GM04503 (cell line): Measurements from ENCODE around the gene TTI1.
"Not testable (repeated sequence)": the region's sequence is repeated elsewhere in the genome, so short reads cannot be mapped to it uniquely, and the experiment has no call there.

ENCODE experiments used
- DNase-seq: peaks from one replicate; pipeline ENCODE4 v3.0.0-alpha.2; 2012; ENCODE audit warnings: low read depth

TTI1 gene

GRCh38 chr20:38009416-38009815, 23.8 kb downstream of the TTI1 start:
- DNase-seq: not testable (repeated sequence)

DNA sequence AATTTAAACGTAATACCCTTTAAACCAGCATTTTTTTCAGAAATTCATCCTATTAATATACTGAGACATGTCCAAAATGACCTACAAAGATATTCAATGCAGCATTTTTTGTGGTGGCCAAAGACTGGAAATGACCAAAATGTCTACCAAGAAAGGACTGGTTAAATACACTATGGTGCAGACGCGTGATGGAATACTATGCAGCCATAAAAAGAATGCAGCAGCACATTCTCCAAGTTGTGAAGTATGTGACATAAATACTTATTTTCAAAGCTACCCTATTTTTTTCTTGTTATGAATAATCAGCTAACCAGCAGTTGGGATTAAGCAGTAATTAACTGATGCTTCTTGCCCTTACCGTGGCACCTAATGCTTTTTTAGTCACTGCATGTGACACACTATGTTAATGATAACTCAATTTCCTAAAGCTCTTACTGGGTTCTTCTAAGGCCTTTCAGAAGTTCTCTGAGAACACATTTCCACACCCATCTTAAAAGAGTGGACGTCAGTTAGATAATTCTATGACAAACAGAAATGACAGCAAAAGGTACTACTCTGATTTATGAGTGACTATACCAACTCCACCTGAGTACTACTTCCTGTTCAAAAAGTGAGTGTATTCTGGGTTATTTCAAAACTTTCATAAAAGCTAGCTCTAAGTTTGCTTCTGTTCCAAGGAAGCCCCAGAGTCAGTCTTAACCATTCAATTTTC, 24.9 kb downstream of the TTI1 start:
- no peak for DNase-seq

GRCh38 chr20:38007526-38007925, 25.7 kb downstream of the TTI1 start:
- no peak for DNase-seq

- DNase-seq: no peak
Measured at GRCh38 chr20:38005903-38006302, 27.4 kb downstream of the TTI1 start.

DNA sequence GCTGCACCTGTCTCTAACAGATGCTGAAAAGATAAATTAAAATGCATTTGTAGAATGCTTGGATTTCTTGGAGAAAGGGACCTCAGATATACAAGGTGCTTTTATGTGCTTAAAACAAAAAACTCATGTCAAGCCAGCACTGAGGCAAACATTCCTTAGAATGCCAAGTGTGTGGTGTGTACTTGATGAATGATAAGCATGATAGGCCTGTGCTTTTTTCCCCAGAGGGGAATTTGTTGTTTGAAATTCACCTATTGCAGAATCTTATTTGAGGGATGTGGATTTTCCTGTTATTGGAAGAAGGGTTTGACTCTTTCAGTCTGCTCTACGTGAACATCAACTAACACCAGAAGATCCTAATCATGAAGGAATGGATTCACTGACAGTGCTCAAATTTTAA, 28.8 kb downstream of the TTI1 start:
- DNase-seq: no peak

- no peak for DNase-seq
Measured at GRCh38 chr20:38002422-38002821, 30.8 kb downstream of the TTI1 start.

GRCh38 chr20:38001981-38002380, 31.3 kb downstream of the TTI1 start:
- DNase-seq: no peak

DNA sequence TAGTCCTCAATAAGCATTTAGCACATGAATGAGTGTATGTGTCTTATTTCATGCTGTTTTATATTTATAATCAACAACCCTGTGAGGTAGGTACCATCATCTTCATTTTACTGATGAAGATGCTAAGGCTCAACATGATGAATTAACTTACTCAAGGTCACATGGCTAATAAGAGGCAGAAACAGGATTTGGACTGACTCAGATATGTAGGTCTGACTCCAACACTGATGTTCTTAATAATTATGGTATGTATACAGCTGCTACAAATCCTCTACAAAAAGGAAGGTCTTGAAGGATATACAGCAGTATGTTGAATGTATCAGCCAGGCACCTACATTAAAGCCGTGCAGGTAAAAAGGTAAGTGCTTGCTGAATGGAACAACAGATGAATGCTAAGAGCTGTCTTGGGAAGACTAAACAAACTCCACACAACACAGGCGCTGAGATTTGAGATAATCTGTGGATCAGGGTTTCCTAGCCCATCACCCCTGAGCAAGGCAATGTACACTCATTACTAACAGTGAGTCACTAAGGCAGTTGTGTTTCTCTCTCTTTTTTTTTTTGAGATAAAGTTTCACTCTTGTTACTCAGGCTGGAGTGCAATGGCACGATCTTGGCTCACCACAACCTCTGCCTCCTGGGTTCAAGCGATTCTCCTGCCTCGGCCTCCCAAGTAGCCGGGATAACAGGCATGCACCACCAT, 31.9 kb downstream of the TTI1 start:
- no peak for DNase-seq

DNA sequence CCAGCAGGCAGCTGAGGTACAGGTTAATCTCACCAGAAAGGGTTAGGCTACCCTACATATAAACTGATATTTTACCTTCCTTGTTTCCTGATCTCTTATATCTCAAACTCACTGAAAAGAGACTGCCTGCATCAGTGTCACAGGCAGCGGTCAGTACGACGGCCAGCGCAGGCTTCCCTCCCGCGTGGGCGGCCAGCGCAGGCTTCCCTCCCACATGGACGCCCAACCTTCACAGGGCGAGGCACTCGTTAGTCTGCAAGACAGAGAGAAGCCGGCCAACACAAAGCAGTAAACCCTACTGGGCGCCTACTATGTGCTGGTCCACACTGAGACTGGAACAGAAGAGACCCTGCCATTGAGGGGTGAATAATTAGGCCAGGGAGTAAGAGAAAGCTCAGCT, 33.0 kb downstream of the TTI1 start:
- no peak for DNase-seq

GRCh38 chr20:37999526-38000263, 33.6 kb downstream of the TTI1 start:
- DNase-seq: no peak

DNA sequence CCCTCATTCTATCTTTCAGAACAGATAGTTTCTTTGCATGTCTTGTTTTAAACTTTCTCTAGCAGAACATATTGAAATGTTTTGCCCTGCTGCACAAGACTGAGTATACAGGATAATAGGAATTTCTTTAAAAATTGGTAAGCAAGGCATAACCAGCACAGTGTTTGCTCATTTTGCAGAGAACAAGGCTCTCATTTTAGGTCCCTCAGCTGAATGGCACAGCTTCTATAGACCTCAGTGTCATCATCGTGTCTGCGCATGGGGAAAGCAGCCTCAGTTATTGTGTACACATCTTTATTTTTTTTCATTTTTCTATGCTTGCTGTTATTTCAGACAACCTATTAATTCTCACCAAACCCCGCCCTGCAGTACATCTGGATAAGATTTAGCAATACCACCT, 35.7 kb downstream of the TTI1 start:
- no peak for DNase-seq

DNA sequence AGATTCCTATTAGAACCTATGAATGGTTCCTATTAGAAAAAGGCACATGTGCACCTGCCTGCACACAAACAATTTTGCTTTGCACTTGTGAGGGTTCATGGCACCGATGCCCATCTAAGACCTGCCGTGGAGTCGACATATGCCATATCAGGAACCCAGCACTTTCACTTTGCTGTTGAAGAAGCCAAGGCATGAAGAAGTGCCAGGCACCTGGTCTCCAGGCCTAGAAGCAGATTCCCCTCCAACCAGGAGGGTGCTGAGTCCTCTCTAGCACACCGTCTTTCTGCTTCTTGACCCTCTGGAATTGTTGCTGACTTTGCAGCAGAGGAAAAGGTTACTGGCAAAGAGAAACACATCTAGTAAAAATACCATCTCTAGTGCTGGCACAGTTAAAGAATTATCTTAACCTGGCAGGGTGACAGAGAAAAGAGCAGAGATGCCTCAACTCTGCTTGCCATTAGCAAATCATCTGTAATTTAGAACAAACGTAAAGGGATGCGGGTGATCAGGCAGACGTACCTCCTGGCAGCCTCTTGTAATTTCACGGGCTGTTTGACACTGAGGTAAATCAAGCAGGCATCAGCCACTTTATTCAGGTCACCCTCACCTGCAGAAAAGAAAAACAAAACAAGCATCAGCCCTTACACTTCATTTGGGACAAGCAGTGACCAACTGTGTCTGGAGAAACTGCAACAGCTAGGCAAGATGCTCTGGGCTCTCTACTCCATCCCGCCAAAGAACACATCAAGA, 37.2 kb downstream of the TTI1 start:
- no peak for DNase-seq

- DNase-seq: no peak
Measured at GRCh38 chr20:37994512-37994911, 38.7 kb downstream of the TTI1 start.

DNA sequence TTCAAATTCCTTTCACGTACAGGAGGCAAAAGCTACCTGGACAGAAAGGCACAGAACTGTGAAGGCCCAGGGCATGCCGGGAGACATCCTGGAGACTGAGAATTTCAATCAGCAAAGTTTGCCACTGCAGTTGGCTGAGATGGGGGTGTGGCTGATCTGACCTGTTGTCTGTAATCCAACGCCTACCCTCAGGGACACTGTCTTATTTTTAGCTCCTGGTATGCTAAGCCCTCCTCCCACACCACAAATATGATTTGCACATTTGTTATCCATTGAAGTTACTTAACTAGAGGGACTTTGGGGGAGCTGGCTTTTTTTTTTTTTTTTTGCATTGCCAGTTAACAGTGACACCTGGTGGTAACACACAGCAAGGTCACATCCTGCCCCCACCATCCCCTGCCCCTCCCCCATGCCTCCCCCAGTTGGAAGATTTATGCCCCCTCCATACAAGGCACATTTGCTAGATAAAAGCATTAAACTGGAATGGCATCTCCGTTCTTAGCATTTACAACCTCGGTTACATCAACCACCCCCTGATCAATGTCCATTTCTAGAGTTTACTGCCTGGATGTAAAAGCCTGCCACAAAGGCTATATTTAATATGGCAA, 40.4 kb downstream of the TTI1 start:
- peak; percentile 77 for DNase-seq

- DNase-seq: no peak
Measured at GRCh38 chr20:37991908-37992307, 41.3 kb downstream of the TTI1 start.

DNA sequence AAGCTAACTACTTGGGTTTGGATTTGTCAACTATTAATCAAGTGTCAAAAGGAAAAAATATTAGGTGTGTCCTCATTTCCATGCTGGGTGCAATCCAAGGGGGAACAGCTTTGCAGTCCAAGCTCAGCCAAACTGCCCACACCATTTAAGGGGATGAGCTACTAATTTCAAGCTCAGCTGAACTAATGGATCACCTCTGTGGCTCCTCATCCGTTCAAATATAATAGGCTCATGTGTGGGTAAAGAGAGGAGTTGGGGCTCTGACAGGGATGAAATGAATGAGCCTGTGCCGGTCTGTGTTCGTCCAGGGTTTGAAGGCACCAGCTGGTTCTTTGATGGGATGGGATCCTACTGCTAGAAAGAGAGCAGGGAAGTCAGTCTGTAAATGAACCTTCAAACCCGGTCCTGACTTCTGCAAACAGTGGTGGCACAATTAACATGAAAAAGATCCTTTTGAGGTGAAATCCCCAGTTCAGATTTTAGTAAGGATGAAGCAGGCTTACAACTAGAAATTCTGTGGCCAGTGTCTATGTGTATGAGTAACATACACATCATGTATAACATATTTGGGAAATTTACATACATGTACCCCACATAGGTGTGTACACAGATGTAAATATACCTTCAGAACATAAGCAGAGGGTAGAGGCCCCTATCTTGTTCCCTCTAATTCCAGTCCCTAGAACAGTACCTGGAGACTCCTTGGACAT, 41.9 kb downstream of the TTI1 start:
- no peak for DNase-seq

DNA sequence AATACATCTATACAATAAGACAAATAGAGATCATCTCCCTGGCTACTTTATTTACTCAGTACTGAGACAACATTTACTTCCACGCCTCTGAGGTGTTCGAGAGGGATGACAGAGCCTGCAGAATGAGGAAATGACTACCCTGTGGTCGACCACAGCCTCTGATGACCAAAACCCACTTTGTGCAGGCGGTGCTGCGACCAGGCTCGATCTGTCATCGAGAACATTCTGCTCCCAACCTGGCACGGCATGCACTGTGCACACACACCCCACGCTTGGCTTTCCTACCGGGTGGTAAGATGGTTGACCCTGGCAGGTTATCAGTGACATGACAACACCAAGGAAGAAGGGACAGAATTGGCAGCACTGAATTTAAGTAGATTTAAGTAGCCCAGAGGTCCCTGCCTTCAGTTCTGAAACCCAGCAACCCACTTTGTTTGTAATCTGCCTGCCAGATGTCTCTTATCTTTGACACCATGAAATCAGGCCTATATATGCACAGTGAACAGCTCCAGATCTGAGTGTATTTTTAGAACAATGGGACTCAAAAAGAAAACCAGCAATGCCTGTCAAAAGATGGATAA, 42.6 kb downstream of the TTI1 start:
- no peak for DNase-seq

DNA sequence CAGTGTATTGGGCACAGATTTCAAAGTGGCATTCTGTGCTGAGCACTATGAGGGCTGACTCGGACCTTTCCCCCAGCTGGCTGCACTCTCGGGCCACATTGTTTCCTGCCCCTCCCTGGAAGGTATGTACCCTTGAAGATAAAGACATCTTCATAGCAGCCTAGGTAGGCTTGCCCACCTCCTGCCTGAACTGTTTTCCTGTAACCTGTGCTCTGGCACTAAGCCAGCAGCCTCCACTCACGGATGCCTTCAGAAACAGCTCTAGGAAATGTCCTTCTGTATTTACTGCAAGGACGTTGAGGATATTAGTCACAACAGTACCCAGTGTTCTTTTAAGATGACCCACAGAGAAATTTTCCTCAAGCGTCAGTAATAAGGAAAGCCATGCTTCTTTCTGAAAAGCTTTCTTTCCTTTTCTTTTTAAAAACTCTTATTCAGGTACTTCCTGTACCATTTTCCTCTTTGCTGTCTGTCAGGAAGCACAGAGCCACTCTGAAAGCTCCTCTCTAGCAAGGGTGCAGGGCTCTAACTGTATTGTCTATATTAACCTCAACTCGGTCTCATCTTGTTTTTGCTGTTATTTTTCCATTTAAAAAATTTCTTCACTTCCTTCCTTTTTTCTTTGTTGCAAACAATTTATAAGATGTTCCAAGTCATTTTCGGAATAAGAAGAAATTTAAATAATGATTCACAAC, 43.5 kb downstream of the TTI1 start:
- no peak for DNase-seq

GRCh38 chr20:37988306-37988954, 44.8 kb downstream of the TTI1 start:
- DNase-seq: no peak
